GM19463 (cell line): ENCODE data around the gene RAB6A.

Experiments
- ATAC-seq: cut with Tn5 transposase; IDR thresholded peaks from one replicate; pipeline ENCODE4 v1.9.1; 2021; ENCODE audit warnings: mild to moderate bottlenecking, moderate library complexity; ENCODE audit not compliant: unreplicated experiment

Gene RAB6A

GRCh38 chr11:73633999-73634398 is 126.9 kb downstream of the RAB6A start:
- no peak for ATAC-seq

- ATAC-seq: no peak
Observed at GRCh38 chr11:73632996-73633395, 127.9 kb downstream of the RAB6A start.

GRCh38 chr11:73629907-73630306 is 131.0 kb downstream of the RAB6A start:
- no peak for ATAC-seq

GRCh38 chr11:73625696-73626318 is 135.1 kb downstream of the RAB6A start:
- ATAC-seq: no peak
